NCI-H2107 treated with DMSO at 0.1 percent for 48 hours (cell line): ENCODE results near the gene CADM4.
"Not testable (repeated sequence)": the region's sequence is repeated elsewhere in the genome, so short reads cannot be mapped to it uniquely, and the experiment has no call there.

ENCODE experiments used
- DNase-seq: peaks from one replicate; lab custom pipeline; 2025; ENCODE audit not compliant: unreplicated experiment; lab: John Stamatoyannopoulos, UW

Gene CADM4

DNA sequence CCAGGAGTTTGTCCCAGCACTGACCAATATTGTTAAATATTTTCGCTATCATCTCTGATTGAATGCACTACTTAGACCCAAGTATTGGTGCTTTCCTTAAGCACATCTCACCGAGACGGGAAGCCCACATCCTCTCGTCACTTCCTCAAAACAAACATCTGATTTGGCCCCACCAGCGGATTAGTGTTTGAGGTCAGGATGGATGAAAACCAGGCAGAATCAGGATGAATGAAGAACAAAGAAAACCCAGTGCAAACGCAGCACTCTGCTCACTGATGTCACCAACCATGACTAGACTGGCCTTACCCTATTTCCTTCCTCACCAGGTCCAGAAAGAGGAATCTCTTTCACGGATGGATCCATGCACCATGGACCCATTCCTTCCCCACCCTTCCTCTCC lies 24.4 kb upstream of the CADM4 start:
- DNase-seq, result no peak

DNA sequence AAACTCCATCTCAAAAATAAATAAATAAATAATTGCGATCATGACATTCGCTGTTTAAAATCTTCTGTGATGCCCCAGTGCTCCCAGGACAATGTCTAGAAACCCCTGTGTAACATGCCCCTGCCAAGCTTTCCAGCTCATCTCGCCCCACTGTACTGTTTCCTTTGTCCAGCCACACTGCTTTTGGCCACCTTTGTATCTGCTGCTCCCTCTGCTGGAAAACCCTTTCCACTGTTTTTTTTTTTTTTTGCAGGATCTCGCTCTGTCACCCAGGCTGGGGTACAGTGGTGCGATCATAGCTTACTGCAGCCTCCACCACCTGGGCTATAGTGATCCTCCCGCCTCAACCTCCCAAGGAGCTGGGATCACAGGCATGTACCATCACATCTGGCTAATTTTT lies 22.8 kb upstream of the CADM4 start:
- no peak for DNase-seq

DNA sequence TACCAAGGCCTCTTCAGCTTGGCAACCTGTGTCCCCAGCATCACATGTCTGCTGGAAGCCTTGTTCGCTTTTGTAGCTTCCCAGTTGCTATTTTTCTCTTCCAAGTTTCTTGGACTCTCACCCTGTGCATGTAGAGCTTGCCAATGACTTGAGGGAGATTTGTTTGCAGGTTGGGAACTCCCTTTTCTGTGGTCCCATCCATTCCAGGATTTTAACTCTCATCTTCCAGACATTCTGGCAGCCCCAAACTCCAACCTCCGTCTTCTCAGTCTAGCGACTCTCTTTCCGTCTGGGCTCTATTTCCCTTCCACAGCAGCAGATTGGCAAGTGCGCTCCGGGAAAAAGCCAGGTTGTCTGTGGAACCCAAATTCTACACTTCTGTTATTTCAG lies 21.3 kb upstream of the CADM4 start:
- DNase-seq, result no peak

DNA sequence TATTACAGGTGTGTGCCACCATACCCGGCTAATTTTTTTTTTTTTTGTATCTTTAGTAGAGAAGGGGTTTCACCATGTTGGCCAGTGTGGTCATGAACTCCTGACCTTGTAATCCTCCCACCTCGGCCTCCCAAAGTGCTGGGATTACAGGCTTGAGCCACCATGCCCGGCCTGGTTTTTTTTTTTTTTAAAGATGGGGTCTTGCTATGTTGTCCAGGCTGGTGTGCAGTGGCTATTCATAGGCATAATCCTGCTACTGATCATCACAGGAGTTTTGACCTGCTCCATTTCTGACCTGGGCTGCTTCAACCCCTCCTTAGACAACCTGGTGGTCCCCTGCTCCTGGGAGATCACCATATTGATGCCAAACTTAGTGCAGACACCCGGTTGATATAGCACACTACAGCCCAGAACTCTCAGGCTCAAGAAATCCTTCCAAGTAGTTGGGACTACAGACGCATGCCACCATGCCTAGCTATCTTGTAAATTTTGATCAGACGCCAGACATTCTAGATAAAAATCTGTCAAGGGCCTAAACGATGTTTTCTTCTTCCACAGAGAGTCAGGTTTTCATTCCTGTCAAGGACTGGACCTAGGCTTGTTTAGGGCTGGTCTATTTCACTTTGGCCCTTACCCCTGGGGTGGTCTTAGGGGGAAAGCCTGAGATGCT lies 20.8 kb upstream of the CADM4 start:
- DNase-seq, result no peak

DNA sequence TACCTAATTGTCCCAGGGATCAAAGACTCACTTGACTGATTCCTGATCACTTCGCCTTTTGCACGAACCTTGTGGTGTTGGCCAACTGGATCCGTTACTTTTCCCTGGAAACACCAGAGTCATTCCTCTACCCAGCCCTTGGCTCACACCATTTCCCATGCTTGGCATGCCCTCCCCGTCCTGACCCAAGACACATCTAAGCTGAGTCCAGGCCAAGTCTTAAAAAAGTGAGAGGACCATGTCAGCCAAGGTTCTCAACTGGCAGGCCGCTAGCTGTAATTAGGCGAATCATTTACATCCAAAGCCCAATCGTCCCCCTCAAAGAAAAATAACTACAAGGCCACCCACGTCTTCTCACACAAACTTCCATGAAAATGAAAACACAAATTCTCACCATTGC lies 18.8 kb upstream of the CADM4 start:
- no peak for DNase-seq

DNA sequence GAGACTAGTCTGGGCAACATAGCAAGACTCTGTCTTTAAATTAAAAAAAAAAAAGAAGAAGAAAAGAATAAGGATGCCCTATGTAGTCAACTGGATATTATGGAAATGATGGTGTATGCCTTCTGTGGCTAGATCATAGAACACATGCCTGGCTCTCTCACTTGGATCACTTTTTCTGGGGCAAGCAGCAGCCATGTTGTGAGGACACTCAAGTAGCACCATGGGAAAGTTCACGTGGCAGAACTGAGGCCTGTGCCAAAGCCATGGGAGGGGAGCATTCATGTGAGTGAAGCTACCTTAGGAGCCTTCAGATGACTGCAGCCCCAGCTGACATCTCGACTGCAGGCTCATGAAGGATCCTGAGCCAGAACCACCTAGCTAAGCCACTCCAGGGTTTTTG lies 18.4 kb upstream of the CADM4 start:
- DNase-seq, result no peak

DNA sequence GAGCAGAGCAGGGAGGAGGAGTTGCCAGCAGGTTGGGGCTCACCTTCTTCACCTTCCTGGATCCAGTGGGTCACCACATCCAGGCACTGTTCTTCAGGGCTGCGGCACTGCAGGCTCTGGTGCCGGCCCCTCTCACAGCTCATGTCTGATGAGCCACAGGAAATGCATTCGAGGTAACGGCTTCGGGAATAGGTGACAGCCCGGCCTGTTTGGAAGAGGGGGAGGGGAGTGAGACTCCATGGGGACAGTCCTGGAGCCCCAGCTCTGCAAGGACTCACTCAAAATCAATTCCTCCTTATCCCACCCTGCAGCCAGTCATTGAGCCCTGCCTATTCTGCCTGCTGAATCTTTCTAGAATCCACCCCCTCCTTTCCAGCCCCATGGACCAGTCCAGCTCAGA lies 16.8 kb upstream of the CADM4 start:
- DNase-seq, result no peak

DNA sequence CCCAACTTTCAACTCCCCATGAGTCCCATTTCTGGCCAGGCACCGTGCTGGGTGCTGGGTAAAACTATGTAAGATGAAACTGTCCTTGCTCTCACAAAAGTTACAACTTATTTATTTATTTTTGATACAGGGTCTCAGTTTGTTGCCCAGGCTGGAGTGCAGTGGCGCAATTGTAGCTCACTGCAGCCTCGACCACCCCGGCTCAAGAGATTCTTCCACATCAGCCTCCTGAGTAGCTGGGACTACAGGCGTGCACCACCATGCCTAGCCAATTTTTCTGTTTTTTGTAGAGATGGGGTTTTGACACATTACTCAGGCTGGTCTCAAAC lies 12.9 kb upstream of the CADM4 start:
- no peak for DNase-seq

DNA sequence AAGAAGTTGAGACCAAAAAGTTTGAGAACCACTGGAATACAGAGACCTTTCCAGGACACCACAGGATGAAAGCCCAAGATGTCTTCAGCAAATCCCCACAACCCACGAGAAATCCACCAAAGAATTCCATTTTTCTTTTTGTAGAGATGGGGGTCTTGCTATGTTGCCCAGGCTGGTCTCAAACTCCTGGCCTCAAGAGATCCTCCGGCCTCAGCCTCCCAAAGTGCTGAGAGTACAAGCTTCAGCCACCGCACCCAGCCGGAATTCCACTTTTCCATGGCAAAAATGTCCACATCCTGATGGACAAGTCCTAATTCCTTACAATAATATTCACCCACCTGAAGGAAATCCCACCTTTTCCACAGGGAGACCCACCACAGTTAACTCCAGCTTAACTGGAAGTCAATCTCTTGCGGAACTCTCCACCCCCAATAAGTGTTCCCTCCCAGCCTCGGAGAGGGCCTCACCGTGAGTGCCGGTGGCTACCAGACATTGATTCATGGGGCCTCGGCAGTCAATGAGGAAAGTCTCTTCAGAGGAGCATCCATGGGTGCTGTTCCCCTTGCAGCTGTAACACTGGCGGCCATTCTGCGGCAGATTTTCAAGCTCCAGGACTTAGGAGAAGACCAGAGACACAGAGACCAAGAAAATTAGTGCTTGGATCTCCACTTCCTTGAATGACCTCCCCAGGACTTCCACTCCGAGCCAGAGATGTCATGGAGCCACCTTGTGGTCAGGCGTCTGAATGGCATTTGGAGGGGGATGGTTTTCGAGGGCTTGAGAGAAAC lies 12.3 kb upstream of the CADM4 start:
- peak; percentile 22 for DNase-seq

DNA sequence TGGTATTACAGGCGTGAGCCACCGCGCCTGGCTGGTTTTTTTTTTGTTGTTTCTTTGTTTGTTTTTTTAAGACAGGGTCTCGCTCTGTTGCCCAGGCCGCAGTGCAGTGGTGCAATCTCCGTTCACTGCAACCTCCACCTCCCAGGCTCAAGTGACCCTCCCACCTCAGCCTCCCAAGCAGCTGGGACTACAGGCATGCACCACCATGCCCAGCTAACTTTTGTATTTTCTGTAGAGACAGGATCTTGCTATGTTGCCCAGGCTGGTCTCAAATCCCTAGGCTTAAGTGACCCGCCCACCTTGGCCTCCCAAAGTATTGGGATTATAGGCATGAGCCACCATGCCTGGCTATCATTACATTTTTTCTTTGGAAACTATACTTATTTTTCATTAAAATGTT lies 10.6 kb upstream of the CADM4 start:
- DNase-seq, result not testable (repeated sequence)

DNA sequence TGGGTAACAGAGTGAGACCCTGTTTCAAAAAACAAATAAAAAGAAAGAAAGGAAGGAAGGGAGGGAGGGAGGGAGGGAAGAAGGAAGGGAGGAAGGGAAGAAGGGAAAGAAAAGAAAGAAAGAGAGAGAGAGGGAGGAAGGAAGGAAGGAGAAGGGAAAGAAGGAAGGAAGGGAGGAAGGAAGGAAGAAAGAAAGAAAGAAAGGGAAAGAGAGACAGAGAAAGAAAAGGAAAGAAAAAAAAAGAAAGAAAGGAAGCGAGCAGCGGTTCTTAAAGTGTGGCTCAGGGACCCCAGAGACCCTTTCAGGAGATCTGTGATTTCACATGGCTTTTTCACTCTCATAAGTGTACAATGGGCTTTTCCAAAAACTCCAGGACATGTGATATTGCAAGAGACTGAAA lies 9.9 kb upstream of the CADM4 start:
- DNase-seq, result no peak

DNA sequence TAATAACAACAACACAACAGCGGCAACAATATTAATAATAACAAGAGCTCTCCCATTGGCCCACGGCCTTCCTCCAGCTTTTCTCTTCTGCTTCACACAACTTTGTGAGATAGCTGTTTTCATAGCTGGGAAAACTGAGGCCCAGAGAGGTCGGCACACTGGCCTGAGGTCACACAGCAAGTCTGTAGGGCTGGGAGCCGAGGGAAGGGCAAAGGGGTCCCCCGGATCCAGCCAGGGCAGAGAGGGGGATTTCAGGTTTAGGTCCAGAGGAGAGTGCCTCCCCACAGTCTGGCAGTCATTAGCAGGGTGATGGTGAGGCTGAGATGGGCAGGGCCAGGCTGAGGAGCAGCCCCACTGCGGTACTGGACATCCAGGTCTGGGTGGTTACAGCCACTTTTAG lies 9.0 kb upstream of the CADM4 start:
- DNase-seq, result no peak

DNA sequence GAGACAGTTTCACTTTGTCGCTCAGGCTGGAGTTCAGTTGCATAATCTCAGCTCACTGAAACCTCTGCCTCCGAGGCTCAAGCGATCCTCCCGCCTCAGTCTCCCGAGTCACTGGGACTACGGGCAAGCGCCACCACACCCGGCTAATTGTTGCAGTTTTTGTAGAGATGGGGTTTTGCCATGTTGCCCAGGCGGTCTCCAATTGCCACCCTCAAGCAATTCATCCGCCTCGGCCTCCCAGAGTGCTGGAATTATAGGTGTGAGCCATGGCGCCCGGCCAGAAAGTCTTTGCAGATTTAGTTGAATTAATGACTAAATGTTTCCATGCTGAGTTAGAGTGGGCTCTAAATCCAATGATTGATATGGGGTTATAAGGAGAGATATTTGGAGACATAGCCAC lies 4.5 kb upstream of the CADM4 start:
- DNase-seq, result no peak

DNA sequence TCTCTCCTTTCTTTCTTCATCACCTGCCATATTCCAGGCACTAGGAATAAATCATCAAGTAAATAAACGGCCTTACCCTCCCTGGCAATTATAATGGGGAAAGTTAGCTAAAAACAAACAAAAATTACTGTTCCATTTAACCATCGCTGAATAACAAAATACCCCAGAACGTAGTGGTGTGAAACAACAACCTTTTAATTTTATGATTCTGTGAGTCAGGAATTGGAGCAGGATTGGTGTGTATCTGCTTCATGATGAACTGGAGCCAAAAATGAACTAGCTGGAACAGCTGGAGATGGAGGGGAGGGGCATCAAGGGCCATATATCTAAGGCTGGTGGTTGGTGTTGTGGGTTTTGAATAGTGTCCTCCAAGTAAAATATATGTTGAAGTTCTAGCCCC lies 3.7 kb upstream of the CADM4 start:
- DNase-seq, result no peak

DNA sequence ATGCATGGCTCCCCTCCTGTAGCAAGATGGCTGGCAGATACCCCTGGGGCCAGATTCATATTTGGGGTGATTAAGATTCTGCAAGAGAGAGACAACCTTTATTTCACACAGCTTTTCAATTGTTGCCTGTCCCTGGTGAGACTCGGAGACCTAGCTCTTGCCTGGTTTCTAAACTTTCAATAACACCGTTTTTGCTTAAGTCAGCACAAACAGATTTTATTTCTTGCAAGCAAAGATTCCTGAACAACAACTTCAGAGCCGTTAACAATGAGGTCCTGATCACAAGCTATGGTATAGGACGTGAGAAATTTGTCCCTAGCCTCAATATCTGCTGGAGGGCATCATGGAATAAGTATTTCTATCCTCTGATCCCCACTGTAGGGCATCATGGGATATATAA lies 2.9 kb upstream of the CADM4 start:
- DNase-seq, result no peak

DNA sequence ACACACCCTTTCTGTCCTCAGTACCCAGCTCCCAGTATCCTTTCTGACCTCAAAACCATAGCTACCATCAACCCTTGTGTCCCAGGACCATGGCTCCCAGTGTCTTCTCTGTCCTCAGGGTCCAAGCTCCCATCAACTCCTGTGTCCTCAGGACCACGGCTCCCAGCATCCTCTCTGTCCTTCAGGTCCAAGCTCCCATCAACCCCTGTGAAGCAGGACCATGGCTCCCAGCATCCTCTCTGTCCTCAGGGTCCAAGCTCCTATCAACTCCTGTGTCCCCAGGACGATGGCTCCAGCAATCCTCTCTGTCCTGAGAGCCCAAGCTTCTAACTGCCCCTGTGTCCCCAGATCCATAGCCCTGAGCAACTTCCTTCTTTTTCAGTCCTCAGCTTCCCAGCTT lies 1.7 kb upstream of the CADM4 start:
- no peak for DNase-seq

DNA sequence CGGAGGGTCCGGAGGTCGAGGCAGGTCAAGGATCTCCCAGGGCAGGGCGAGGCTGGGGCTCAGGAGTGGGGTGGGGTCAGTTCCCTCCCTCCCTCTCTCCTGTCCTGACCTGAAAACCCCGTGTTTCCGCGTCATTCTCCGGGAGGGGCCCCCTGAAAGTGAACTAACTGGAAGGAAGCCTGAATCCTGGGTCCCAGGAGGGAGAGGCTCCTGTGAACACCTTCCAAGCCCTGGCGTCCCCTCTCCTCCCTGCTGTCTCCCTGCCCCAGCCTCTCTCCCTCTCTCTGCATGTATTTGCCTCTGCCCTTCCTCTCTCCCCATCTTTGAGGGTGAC lies 741 bp upstream of the CADM4 start:
- DNase-seq, result no peak

DNA sequence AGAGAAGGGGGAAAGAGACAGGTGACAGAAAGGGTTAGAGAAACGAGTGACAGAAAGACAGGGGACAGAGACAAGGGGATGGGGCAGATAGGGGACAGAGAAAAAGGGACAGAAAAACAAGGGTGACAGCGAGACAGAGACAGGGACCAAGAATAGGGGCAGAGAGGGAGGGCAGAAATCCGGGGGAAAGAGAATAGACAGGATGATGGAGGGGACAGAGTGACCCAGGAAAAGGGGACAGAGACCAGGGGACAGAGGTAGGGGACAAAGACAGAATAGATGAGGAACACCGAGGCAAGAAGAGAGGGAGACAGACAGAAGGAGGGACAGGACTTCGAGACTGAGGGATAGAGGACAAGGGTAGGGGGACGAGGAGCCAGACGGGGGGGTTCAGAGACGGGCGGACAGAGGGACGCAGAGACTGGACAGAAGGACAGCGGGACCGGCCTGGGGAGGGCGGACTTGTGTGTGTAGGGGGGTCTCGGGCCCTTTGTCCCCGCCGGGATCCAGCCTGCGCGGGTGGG lies 593 bp downstream of the CADM4 start:
- no peak for DNase-seq

DNA sequence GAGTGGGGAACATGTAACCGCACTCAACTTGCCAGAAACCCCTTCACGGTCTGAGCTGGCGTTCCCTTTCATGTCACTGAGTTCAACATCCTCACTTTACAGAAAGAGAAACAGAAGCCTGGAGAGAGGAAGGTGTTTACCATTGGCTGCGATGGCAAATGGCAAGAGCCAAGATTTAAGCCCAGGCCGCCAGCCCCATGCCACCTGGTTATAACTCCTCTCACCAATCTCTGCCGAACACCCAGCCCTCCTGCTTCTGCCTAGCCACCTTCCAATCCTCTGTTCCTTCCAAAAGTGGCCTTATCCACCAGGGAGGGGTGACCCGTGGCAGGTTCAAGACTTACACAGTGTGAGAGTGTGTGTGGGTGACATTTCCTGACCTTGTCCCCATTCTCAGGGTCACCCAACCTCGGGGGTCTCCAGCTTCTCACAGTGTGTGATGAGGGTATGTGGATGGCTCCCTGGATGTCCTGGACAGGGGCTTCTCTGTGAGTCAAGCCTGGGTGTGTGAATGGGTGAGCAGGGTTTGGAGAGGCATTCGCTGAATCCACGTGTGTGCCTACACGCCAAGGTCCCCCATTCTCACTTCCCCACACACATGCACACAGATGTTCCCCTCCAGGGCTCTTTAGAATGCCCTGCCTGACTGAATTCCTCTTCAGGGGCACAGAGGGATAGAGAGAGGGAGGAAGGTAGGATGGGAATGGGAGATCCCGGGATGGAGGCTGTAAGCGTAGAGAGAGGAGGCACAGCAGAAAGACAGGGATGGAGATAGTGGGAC lies 1.2 kb downstream of the CADM4 start:
- DNase-seq, result no peak

DNA sequence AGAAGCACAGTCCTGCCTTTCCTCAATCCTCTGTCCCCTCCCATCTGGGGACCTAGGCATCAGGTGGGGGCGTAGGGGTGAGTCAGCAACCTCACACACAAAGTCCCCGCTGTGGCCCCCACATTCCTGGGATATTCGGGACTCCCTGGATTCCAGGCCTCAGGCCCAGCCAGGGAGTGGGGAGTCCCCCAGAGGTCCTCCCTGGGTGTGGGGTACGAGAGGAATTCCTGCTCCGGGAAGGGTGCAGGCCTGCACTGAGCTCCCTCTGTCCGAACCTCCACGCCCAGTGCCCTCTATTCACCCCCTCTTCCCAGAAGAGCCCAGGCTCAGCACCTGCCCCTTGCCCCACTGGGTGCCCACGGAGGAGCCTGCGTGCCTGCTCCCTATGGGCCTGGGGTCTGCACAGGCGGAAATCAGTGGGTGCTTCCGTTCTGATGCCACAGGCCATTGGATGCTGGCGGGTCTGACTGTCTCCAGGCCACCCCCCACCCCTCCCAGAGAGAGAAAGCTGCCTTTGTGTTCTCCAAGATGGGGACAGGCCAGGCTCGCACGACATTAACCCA lies 3.4 kb downstream of the CADM4 start:
- DNase-seq, result no peak

DNA sequence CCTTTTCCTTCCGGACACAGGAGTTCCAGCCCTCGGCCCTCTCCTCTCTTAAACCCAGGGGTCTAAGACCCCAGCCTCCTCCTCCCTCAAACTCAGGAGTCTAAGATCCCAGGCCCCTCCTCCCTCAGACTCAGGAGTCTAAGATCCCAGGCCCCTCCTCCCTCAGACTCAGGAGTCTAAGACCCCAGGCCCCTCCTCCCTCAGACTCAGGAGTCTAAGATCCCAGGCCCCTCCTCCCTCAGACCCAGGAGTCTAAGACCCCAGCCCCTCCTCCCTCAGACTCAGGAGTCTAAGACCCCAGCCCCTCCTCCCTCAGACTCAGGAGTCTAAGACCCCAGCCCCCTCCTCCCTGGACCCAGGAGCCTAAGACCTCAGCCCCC lies 4.1 kb downstream of the CADM4 start:
- not testable (repeated sequence) for DNase-seq
